OCI-LY1 (cell line): ENCODE data around the gene GIPC3.

ENCODE experiments used
- H2AFZ ChIP-seq: fragments of 200-600 bp; sonication (generic), shearing (Covaris generic); 2 replicates; pipeline ENCODE4 v1.6.0; 2014; ENCODE audit warnings: antibody characterized with exemption, mild to moderate bottlenecking, low read length
- H3F3A ChIP-seq: fragments of 200-600 bp; sonication (generic), shearing (Covaris generic); 2 replicates; pipeline ENCODE4 v1.6.0; 2014; ENCODE audit warnings: mild to moderate bottlenecking, antibody characterized with exemption, low read length, moderate library complexity; ENCODE audit not compliant: insufficient read depth
- H3K27ac ChIP-seq: fragments of 200-600 bp; sonication (generic); 2 replicates; pipeline ENCODE4 v1.5.1; 2014; ENCODE audit warnings: low read length, mixed run types, mild to moderate bottlenecking, low read depth; ENCODE audit not compliant: poor library complexity, severe bottlenecking
- H3K27me3 ChIP-seq: fragments of 200-600 bp; sonication (generic); 2 replicates; pipeline ENCODE4 v1.6.0; 2014; ENCODE audit warnings: antibody characterized with exemption, mild to moderate bottlenecking, low read length, moderate library complexity; ENCODE audit not compliant: insufficient read depth
- H3K36me3 ChIP-seq: fragments of 200-600 bp; sonication (generic); 2 replicates; pipeline ENCODE4 v1.6.1; 2014; ENCODE audit warnings: mild to moderate bottlenecking, antibody characterized with exemption, low read length, moderate library complexity, mixed read lengths; ENCODE audit not compliant: insufficient read depth
- H3K4me1 ChIP-seq: fragments of 200-600 bp; sonication (generic); 2 replicates; pipeline ENCODE4 v1.5.1; 2014; ENCODE audit warnings: mild to moderate bottlenecking, low read length, moderate library complexity; ENCODE audit not compliant: insufficient read depth, severe bottlenecking
- H3K4me2 ChIP-seq: fragments of 200-600 bp; sonication (generic), shearing (Covaris generic); 2 replicates; pipeline ENCODE4 v1.6.1; 2014; ENCODE audit warnings: low read length
- H3K4me3 ChIP-seq: fragments of 200-600 bp; sonication (generic); 2 replicates; pipeline ENCODE4 v1.5.1; 2014; ENCODE audit warnings: low read length, low read depth, mild to moderate bottlenecking, mixed read lengths; ENCODE audit not compliant: poor library complexity, severe bottlenecking
- H3K79me2 ChIP-seq: fragments of 200-600 bp; shearing (Covaris generic); 2 replicates; pipeline ENCODE4 v1.6.1; 2016; ENCODE audit warnings: mixed run types, low read length, mixed read lengths; ENCODE audit not compliant: insufficient read depth
- H3K9ac ChIP-seq: fragments of 200-600 bp; sonication (generic), shearing (Covaris generic); 2 replicates; pipeline ENCODE4 v1.6.1; 2014; ENCODE audit warnings: mild to moderate bottlenecking, low read length, mixed read lengths
- H3K9me2 ChIP-seq: fragments of 200-600 bp; sonication (generic), shearing (Covaris generic); 2 replicates; pipeline ENCODE4 v1.6.1; 2014; ENCODE audit warnings: low read depth, mild to moderate bottlenecking, low read length, mixed read lengths
- H3K9me3 ChIP-seq: fragments of 200-600 bp; shearing (Covaris generic); 2 replicates; pipeline ENCODE4 v1.6.1; 2014; ENCODE audit warnings: low read length, mixed read lengths
- H4K20me1 ChIP-seq: fragments of 200-600 bp; sonication (generic), shearing (Covaris generic); 2 replicates; pipeline ENCODE4 v1.6.0; 2016; ENCODE audit warnings: mild to moderate bottlenecking, low read length; ENCODE audit not compliant: insufficient read depth
- CTCF ChIP-seq: fragments of 200-600 bp; sonication (generic), shearing (Covaris generic); IDR thresholded peaks from 2 replicates; pipeline ENCODE4 v1.5.1; 2017; ENCODE audit warnings: mild to moderate bottlenecking, antibody characterized with exemption, low read length, moderate library complexity, mixed read lengths
- EZH2 ChIP-seq: fragments of 200-600 bp; sonication (generic), shearing (Covaris generic); IDR thresholded peaks from 2 replicates; pipeline ENCODE4 v1.8.0; 2017; ENCODE audit warnings: borderline replicate concordance, mixed run types, mild to moderate bottlenecking, antibody characterized with exemption, low read length, moderate library complexity, mixed read lengths

The GIPC3 gene

GRCh38 chr19:3636962-3637361, 51.7 kb downstream of the GIPC3 start:
- H3K79me2 ChIP-seq: no peaks in the 10 kb centered on the region
- TF ChIP-seq CTCF (no peak), EZH2 (no peak)
- no peaks in the 10 kb centered on the region for H3F3A ChIP-seq
- no peaks in the 10 kb centered on the region for H3K9me3 ChIP-seq
- no peak overlapping the region for H3K9ac ChIP-seq
- H3K9me2 ChIP-seq: no peaks in the 10 kb centered on the region
- no peak overlapping the region for H3K4me3 ChIP-seq
- H3K27me3 ChIP-seq: no peaks in the 10 kb centered on the region; the same call in 1 of the 2 replicates
- H3K27ac ChIP-seq: no peak overlapping the region
- H2AFZ ChIP-seq: no peak overlapping the region
- no peaks in the 10 kb centered on the region for H3K4me1 ChIP-seq
- no peaks in the 10 kb centered on the region for H3K36me3 ChIP-seq
- no peaks in the 10 kb centered on the region for H4K20me1 ChIP-seq
- H3K4me2 ChIP-seq: no peak overlapping the region

GRCh38 chr19:3637621-3638020, 52.3 kb downstream of the GIPC3 start:
- H3K4me3 ChIP-seq: no peak overlapping the region
- H3K9me2 ChIP-seq: no peaks in the 10 kb centered on the region
- H3K4me2 ChIP-seq: no peak overlapping the region
- no peak for TF ChIP-seq CTCF
- TF ChIP-seq EZH2: no peak
- no peaks in the 10 kb centered on the region for H3K9me3 ChIP-seq
- H3K27me3 ChIP-seq: no peaks in the 10 kb centered on the region; the same call in 1 of the 2 replicates
- no peaks in the 10 kb centered on the region for H3K36me3 ChIP-seq
- H3F3A ChIP-seq: no peaks in the 10 kb centered on the region
- no peaks in the 10 kb centered on the region for H4K20me1 ChIP-seq
- no peak overlapping the region for H2AFZ ChIP-seq
- H3K4me1 ChIP-seq: no peaks in the 10 kb centered on the region
- no peak overlapping the region for H3K9ac ChIP-seq
- H3K79me2 ChIP-seq: no peaks in the 10 kb centered on the region
- no peak overlapping the region for H3K27ac ChIP-seq

GRCh38 chr19:3638208-3639193, 53.2 kb downstream of the GIPC3 start:
- Histone ChIP-seq H4K20me1 (no peaks in the 10 kb centered on the region), H3F3A (no peaks in the 10 kb centered on the region), H3K4me3 (no peak overlapping the region), H3K4me2 (no peak overlapping the region), H3K27ac (no peak overlapping the region), H3K9me3 (no peaks in the 10 kb centered on the region), H3K79me2 (no peaks in the 10 kb centered on the region), H2AFZ (no peak overlapping the region), H3K9ac (no peak overlapping the region), H3K27me3 (no peaks in the 10 kb centered on the region; the same call in 1 of the 2 replicates), H3K4me1 (no peaks in the 10 kb centered on the region), H3K9me2 (no peaks in the 10 kb centered on the region), H3K36me3 (no peaks in the 10 kb centered on the region)
- no peak for TF ChIP-seq EZH2
- no peak for TF ChIP-seq CTCF
